Fibroblast of lung (primary cell): ENCODE measurements around the gene KRTAP5-6. TPM values are rescaled to one million over a fixed set of nuclear protein-coding genes. Genes with fewer than 3 reads are reported as not detected.

ENCODE experiments used
- DNase-seq, 2 donors: peaks; one replicate each; pipeline versions ENCODE4 v3.0.0 to v3.0.0-alpha.2; 2010; ENCODE audit warnings: low read depth in 2 of 2
- H2AFZ ChIP-seq: 2 replicates; pipeline ENCODE4 v1.5.1; 2012; ENCODE audit warnings: low read length, control low read depth, inconsistent platforms
- H3K27ac ChIP-seq: 2 replicates; pipeline ENCODE4 v1.5.1; 2011; ENCODE audit warnings: low read length, control low read depth; ENCODE audit not compliant: insufficient read depth
- H3K27me3 ChIP-seq: 2 replicates; pipeline ENCODE4 v1.5.1; 2011; ENCODE audit warnings: mild to moderate bottlenecking, low read length; ENCODE audit not compliant: control insufficient read depth, insufficient read depth
- H3K36me3 ChIP-seq: 2 replicates; pipeline ENCODE4 v1.5.1; 2011; ENCODE audit warnings: low read length; ENCODE audit not compliant: control insufficient read depth, insufficient read depth
- H3K4me1 ChIP-seq: 2 replicates; pipeline ENCODE4 v1.5.1; 2011; ENCODE audit warnings: low read length; ENCODE audit not compliant: control insufficient read depth, insufficient read depth; ENCODE audit errors: extremely low read depth
- H3K4me2 ChIP-seq: 2 replicates; pipeline ENCODE4 v1.5.1; 2011; ENCODE audit warnings: low read length, control low read depth; ENCODE audit not compliant: insufficient read depth; ENCODE audit errors: extremely low read depth
- H3K4me3 ChIP-seq, 4 experiments: fragments of 200-600 bp in 1 of 4; sonication (generic) in 1 of 4; replicated peaks in 1 of 4; 2 replicates each; pipeline ENCODE4 v1.5.1; 2011 to 2016; ENCODE audit warnings: low read length in 4 of 4, low read depth in 3 of 4, mild to moderate bottlenecking in 3 of 4, control low read depth in 2 of 4, inconsistent platforms in 1 of 4, mixed read lengths in 1 of 4; ENCODE audit not compliant: insufficient read depth in 1 of 4; ENCODE audit errors: control extremely low read depth in 1 of 4
- H3K79me2 ChIP-seq: 2 replicates; pipeline ENCODE4 v1.5.1; 2012; ENCODE audit warnings: mild to moderate bottlenecking, low read length, inconsistent platforms; ENCODE audit not compliant: control insufficient read depth, insufficient read depth
- H3K9ac ChIP-seq: 2 replicates; pipeline ENCODE4 v1.5.1; 2011; ENCODE audit warnings: mild to moderate bottlenecking, low read length, control low read depth; ENCODE audit not compliant: insufficient read depth
- H3K9me3 ChIP-seq: 2 replicates; pipeline ENCODE4 v1.5.1; 2012; ENCODE audit warnings: low read depth, low read length; ENCODE audit not compliant: control insufficient read depth, insufficient read depth
- H4K20me1 ChIP-seq: 2 replicates; pipeline ENCODE4 v1.5.1; 2011; ENCODE audit warnings: low read length; ENCODE audit not compliant: control insufficient read depth, insufficient read depth; ENCODE audit errors: extremely low read depth
- CTCF ChIP-seq, 2 donors: IDR thresholded peaks in 1 of 2; conservative IDR thresholded peaks in 1 of 2; 1 replicate in 1 of 2; 2 replicates in 1 of 2; pipeline ENCODE4 v1.5.1; 2011 to 2012; ENCODE audit warnings: low read length in 2 of 2, control low read depth in 1 of 2, inconsistent platforms in 1 of 2, low read depth in 1 of 2, mild to moderate bottlenecking in 1 of 2
- EZH2 ChIP-seq: IDR thresholded peaks from 2 replicates; pipeline ENCODE4 v1.5.1; 2012; ENCODE audit warnings: low read length, control low read depth, mild to moderate bottlenecking; ENCODE audit errors: missing control alignments
- polyA plus RNA-seq, 2 donors: library from polyadenylated mRNA; depleted of rRNA in 1 of 2; stranded (reverse) in 1 of 2; unstranded in 1 of 2; fragments of >200 nt; gene quantifications; 2 replicates each; pipeline ENCODE4 v1.2.1, GENCODE V29; 2011 to 2012; ENCODE audit warnings: missing spikeins in 1 of 2
- total RNA-seq: library from RNA; depleted of rRNA; stranded (reverse); fragments of >200 nt; gene quantifications from 2 replicates; pipeline ENCODE4 v1.2.1, GENCODE V29; 2014

Gene KRTAP5-6
- total and polyA plus RNA-seq, 2 donors (not counting 1 experiment from before 2014, with no cell fraction given): not detected

- no peak overlapping the region for H3K4me3 ChIP-seq
- H2AFZ ChIP-seq: no peak overlapping the region
- no peak overlapping the region for H3K9ac ChIP-seq
These were observed 1.4 kb upstream of the KRTAP5-6 start for GRCh38 chr11:1695548-1696108.

GRCh38 chr11:1699771-1700170 lies 2.8 kb downstream of the KRTAP5-6 start:
- no peak for DNase-seq
- Histone ChIP-seq H3K4me3 (no peak overlapping the region), H3K4me2 (no peak overlapping the region), H3K9ac (no peak overlapping the region), H3K79me2 (no peaks in the 10 kb centered on the region), H3K36me3 (no peaks in the 10 kb centered on the region), H2AFZ (no peak overlapping the region), H3K4me1 (no peaks in the 10 kb centered on the region), H3K9me3 (no peaks in the 10 kb centered on the region), H3K27ac (no peak overlapping the region), H3K27me3 (peaks cover 7% of the 10 kb centered on the region), H4K20me1 (no peaks in the 10 kb centered on the region)
- TF ChIP-seq CTCF (conservative IDR thresholded peaks at IDR 0.05 in 1 of 2, IDR thresholded peaks at IDR 0.05 in 1 of 2; ENCODE audit: low read depth in 1 of 2, low read length in 2 of 2): no peak
- no peak for TF ChIP-seq EZH2

More at GRCh38 chr11:1695548-1696108, 1.4 kb upstream of the KRTAP5-6 start:
- H3K4me2 ChIP-seq: no peak overlapping the region
- H4K20me1 ChIP-seq: no peaks in the 10 kb centered on the region
- no peak for TF ChIP-seq EZH2
- no peak for TF ChIP-seq CTCF (conservative IDR thresholded peaks at IDR 0.05 in 1 of 2, IDR thresholded peaks at IDR 0.05 in 1 of 2; ENCODE audit: low read depth in 1 of 2, low read length in 2 of 2)
- H3K4me1 ChIP-seq: no peaks in the 10 kb centered on the region
- H3K9me3 ChIP-seq: no peaks in the 10 kb centered on the region
- no peaks in the 10 kb centered on the region for H3K36me3 ChIP-seq
- H3K79me2 ChIP-seq: no peaks in the 10 kb centered on the region
- peaks cover 7% of the 10 kb centered on the region for H3K27me3 ChIP-seq
- H3K27ac ChIP-seq: no peak overlapping the region
- no peak for DNase-seq

GRCh38 chr11:1701091-1701807 lies 4.3 kb downstream of the KRTAP5-6 start:
- no peak overlapping the region for H2AFZ ChIP-seq
- H3K4me2 ChIP-seq: no peak overlapping the region
- TF ChIP-seq EZH2 (no peak), CTCF (conservative IDR thresholded peaks at IDR 0.05 in 1 of 2, IDR thresholded peaks at IDR 0.05 in 1 of 2; ENCODE audit: low read depth in 1 of 2, low read length in 2 of 2) (no peak)
- DNase-seq: peak in 1 of 2 donors; percentile 27
- H3K27ac ChIP-seq: no peak overlapping the region
- H4K20me1 ChIP-seq: no peaks in the 10 kb centered on the region
- no peak overlapping the region for H3K9ac ChIP-seq
- no peaks in the 10 kb centered on the region for H3K9me3 ChIP-seq
- no peaks in the 10 kb centered on the region for H3K4me1 ChIP-seq
- peaks cover under 1% of the 10 kb centered on the region for H3K27me3 ChIP-seq
- H3K4me3 ChIP-seq: no peak overlapping the region
- H3K79me2 ChIP-seq: no peaks in the 10 kb centered on the region
- H3K36me3 ChIP-seq: no peaks in the 10 kb centered on the region
